HepG2 (cell line): ENCODE data around the gene OTOP2. TPM values are rescaled to one million over a fixed set of nuclear protein-coding genes. Genes with fewer than 3 reads are reported as not detected.

ENCODE experiments used
- ETS1 ChIP-seq: sonication (generic); formaldehyde crosslinking; IDR thresholded peaks from 2 replicates; pipeline ENCODE4 v1.4.0; 2020; ENCODE audit warnings: missing genetic modification reagents
- RFX1 ChIP-seq: fragments of 450-650 bp; IDR thresholded peaks from 2 replicates; pipeline ENCODE4 v1.6.1; 2017
- ZFP41 ChIP-seq: sonication (generic); formaldehyde crosslinking; IDR thresholded peaks from 2 replicates; pipeline ENCODE4 v1.4.0; 2020; ENCODE audit warnings: mild to moderate bottlenecking, missing genetic modification reagents, borderline replicate concordance
- ZNF318 ChIP-seq: sonication (generic); formaldehyde crosslinking; IDR thresholded peaks from 2 replicates; pipeline ENCODE4 v1.4.0; 2020; ENCODE audit warnings: mild to moderate bottlenecking, missing genetic modification reagents
- ZNF703 ChIP-seq: sonication (generic); formaldehyde crosslinking; IDR thresholded peaks from 2 replicates; pipeline ENCODE4 v1.5.1; 2020; ENCODE audit warnings: missing genetic modification reagents, mild to moderate bottlenecking, moderate library complexity, borderline replicate concordance
- polyA plus RNA-seq, 8 experiments: library from polyadenylated mRNA; depleted of rRNA in 3 of 8; stranded (reverse) in 7 of 8; unstranded in 1 of 8; fragments of >200 nt; fragmentation: Illumina TruSeq in 4 of 8; extraction: Trizol in 4 of 8; gene quantifications; 2 replicates each; pipeline versions ENCODE4 v1.2.1 to v1.2.3, GENCODE V29; 2011 to 2016; ENCODE audit warnings: low read depth in 4 of 8, missing spikeins in 1 of 8, mixed read lengths in 1 of 8; ENCODE audit not compliant: insufficient read depth in 1 of 8
- total RNA-seq, 5 experiments: library from RNA; depleted of rRNA; stranded (reverse); fragments of >200 nt; fragmentation: Illumina TruSeq; extraction: Trizol; gene quantifications; 2 replicates each; pipeline ENCODE4 v1.2.3, GENCODE V29; 2016; ENCODE audit warnings: low read depth in 1 of 5

OTOP2 gene
- total and polyA plus RNA-seq, 2 of the 13 experiments (the other 11 are each of a cell fraction or from before 2014, with no cell fraction given), result not detected

DNA sequence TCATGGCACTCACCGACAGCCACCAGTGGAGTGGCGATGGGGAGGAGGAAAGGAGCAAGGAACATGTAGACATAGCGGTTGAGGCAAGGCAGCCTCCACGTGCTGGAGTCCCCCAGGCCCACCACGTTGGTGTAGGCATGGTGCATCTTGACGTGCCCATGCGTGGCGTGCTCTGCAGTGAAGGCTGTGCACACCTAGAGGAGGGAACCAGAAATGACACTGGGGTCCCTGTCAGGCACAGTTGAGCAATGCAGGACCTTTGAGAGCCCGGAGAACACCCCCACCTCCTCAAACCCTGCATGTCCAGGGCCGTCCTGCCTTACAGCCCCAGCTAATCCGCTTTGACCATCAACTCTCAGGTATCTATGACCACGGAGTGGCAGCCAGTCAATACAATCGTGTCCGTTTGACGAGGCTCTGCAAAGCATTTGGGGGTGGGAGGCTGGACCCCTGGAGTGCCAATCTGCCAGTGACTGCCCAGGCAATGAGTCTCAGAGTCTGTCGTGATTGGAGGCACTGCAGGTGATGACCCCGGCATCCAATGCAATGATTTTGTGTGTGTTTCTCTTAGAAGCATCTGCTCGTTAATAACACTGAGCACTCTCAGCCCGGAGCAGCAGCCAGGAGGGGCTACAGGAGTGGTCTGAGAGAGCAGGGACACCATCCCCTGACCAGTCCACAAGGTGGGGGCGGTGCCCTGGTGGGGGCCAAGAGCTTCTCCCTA, 41.4 kb upstream of the OTOP2 start (continued):
- TF ChIP-seq ZNF318 (CRISPR knock-in tag) (no peak), ZNF703 (CRISPR knock-in tag) (no peak), RFX1 (no peak), ZFP41 (no peak), ETS1 (CRISPR knock-in tag) (no peak)
